GM12875 (cell line): ENCODE data around the gene TCF12.
A peak's percentile ranks its signal among the peaks of the same experiment; 100 is the strongest.

Experiments
- H3K4me3 ChIP-seq: one replicate; pipeline ENCODE4 v1.5.1; 2011; ENCODE audit warnings: low read depth, low read length, control low read depth
- TF ChIP-seq, protein P1 (sequence below): IDR thresholded peaks from 2 replicates; pipeline ENCODE4 v1.5.1; 2011; ENCODE audit warnings: low read depth, mild to moderate bottlenecking, control low read depth, inconsistent platforms, low read length, moderate library complexity, borderline replicate concordance; ENCODE audit not compliant: insufficient read depth

Gene TCF12

DNA sequence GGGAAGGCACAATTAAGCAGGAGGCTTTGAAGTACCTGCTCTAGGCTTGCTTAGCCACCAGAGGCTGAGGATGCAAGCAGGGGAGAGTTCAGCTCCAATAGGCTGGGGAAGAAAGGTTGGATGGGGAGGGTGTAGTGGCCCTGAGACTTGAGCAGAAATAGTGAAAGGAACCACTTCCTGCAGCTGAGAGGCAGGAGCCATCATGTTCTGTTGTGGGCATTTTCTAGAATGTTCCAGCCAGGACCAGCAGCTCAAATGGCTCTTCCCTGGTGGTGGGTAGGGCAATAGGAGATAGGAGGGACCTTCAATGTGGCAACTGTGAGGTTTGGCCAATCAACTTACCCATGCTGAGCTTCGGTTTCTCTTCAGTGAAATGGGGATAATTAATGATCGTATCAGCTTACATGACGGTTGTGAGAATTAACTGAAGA is 378.7 kb downstream of the TCF12 start:
- TF ChIP-seq, protein P1, sequence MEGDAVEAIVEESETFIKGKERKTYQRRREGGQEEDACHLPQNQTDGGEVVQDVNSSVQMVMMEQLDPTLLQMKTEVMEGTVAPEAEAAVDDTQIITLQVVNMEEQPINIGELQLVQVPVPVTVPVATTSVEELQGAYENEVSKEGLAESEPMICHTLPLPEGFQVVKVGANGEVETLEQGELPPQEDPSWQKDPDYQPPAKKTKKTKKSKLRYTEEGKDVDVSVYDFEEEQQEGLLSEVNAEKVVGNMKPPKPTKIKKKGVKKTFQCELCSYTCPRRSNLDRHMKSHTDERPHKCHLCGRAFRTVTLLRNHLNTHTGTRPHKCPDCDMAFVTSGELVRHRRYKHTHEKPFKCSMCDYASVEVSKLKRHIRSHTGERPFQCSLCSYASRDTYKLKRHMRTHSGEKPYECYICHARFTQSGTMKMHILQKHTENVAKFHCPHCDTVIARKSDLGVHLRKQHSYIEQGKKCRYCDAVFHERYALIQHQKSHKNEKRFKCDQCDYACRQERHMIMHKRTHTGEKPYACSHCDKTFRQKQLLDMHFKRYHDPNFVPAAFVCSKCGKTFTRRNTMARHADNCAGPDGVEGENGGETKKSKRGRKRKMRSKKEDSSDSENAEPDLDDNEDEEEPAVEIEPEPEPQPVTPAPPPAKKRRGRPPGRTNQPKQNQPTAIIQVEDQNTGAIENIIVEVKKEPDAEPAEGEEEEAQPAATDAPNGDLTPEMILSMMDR = no peak
- no peak overlapping the region for H3K4me3 ChIP-seq

GRCh38 chr15:57297630-57298029 is 379.2 kb downstream of the TCF12 start:
- TF ChIP-seq, protein P1 = no peak
- H3K4me3 ChIP-seq = no peak overlapping the region

DNA sequence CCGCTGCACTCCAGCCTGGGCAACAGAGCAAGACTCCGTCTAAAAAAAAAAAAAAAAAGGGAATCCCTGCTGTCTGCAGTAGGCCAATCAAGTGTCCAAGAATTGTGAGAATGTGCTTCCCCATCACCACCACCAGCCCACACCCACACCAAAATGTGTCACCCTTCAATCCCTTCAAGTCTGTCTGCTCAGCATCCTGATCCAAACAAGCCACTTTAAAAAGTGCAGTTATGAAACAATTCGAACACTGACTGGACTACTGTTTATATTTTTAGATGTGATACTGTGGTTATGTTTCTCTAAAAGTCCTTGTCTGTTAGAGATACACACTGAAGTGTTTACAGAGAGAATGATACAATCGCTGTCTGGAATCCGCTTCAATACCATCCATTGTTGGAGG is 379.8 kb downstream of the TCF12 start:
- no peak overlapping the region for H3K4me3 ChIP-seq
- TF ChIP-seq, protein P1 = no peak

DNA sequence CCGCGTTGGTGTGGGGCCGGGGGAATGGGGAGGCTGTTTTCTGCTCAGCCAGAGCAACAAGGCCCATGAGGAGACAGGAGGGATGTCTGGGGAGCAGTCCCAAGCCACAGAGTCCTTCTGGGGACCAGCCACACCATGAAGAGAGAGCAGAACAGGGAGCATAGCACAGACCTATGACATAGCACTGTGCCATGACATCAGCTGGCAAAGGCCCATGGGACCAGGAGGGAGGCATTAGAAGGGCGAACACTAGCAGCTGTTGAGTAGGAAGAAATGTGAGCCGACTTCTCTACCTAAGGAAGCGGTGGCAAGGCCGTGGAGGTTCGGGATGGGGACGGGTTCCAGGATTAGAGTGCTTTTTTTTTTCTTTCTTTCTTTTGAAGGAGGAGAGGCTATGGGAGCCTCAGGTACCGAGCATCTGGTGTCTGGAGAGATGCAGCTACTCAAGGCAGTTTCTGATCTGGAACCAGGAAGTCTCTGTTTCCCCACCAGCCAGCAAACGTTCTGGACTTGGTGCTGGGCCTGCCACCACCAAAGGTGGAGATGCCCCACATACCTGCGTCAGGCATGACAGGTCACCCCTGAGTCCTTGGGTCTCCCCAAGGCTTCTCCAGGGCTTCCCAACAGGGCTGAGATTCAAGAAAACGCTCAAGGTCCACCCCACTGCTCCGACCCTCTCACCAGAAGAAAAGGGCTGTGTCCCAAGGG is 380.6 kb downstream of the TCF12 start:
- TF ChIP-seq, protein P1 = no peak
- no peak overlapping the region for H3K4me3 ChIP-seq

- TF ChIP-seq, protein P1 = no peak
- peak overlapping the region; percentile 76 for H3K4me3 ChIP-seq
Observed at GRCh38 chr15:57301307-57301706, 382.9 kb downstream of the TCF12 start.

DNA sequence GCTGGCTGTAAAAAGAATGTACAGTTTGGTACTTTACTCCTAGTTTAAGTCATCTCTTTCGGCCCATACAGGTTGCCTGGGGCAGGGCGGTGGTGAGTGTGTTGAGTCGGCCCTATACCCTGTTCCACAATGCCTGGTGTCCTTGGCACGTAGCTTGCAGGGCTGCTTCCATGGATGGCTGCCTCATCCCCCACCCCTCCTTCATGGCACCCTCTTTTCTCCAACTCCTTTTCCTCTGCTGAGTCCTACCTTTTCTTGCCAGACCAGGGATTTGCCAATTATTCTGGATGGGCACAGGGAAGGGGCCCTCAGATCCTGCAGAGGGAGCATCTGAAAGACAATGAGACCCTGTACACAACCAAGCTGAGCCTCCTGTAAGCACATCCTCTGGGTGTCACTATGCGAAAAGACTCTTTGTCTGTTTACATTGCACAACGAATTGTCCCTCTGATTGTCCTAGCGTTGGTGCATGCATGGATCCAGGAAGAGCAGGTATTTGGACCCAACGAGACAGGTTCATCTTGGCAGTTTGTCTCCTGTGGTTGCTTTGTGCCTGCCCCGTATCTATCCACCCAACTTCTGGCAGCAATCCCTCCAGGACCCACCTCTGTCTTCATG is 384.3 kb downstream of the TCF12 start:
- H3K4me3 ChIP-seq = peak overlapping the region; percentile 76
- TF ChIP-seq, protein P1 = no peak

GRCh38 chr15:57305009-57305408 is 386.6 kb downstream of the TCF12 start:
- no peak overlapping the region for H3K4me3 ChIP-seq
- TF ChIP-seq, protein P1 = no peak
